Right lobe of liver (tissue), 6 donors: ENCODE results near the gene KMT2E. TPM values are rescaled to one million over a fixed set of nuclear protein-coding genes. Genes with fewer than 3 reads are reported as not detected.

Source experiments
- ATAC-seq, 4 donors: fragments of 200-7000 bp; cut with Tn5 transposase; one replicate each; pipeline ENCODE4 v1.9.1; 2020; ENCODE audit warnings: mild to moderate bottlenecking in 4 of 4, moderate library complexity in 4 of 4
- DNase-seq, 3 donors: peaks; one replicate each; pipeline ENCODE4 v3.0.0-alpha.2; 2020
- H3K27ac ChIP-seq, 3 donors: fragments of 200-600 bp; one replicate each; pipeline ENCODE4 v1.8.0; 2022
- H3K27me3 ChIP-seq, 2 donors: fragments of 200-600 bp; one replicate each; pipeline ENCODE4 v1.8.0; 2022
- H3K36me3 ChIP-seq, 4 donors: fragments of 200-600 bp; sonication (generic) in 1 of 4; one replicate each; pipeline versions ENCODE4 v1.5.1 to v1.8.0; 2017 to 2022; ENCODE audit warnings: control low read depth in 1 of 4
- H3K4me1 ChIP-seq, 4 donors: fragments of 200-600 bp; sonication (generic) in 1 of 4; one replicate each; pipeline versions ENCODE4 v1.5.1 to v1.8.0; 2017 to 2022; ENCODE audit warnings: control low read depth in 1 of 4
- H3K4me3 ChIP-seq, 3 donors: fragments of 200-600 bp; one replicate each; pipeline ENCODE4 v1.8.0; 2022
- H3K9me3 ChIP-seq, 4 donors: fragments of 200-600 bp; sonication (generic) in 1 of 4; one replicate each; pipeline versions ENCODE4 v1.5.1 to v1.8.0; 2017 to 2022; ENCODE audit warnings: control low read depth in 1 of 4
- CTCF ChIP-seq, 4 donors: fragments of 200-600 bp in 3 of 4; fragments of 450-650 bp in 1 of 4; IDR thresholded peaks; one replicate each; pipeline versions ENCODE4 v1.5.1 to v1.8.0; 2016 to 2022; ENCODE audit warnings: antibody characterized with exemption in 4 of 4, mild to moderate bottlenecking in 2 of 4
- POLR2A ChIP-seq: fragments of 450-650 bp; IDR thresholded peaks from one replicate; pipeline ENCODE4 v1.6.1; 2017; ENCODE audit warnings: antibody characterized with exemption, mild to moderate bottlenecking
- WGBS: methylation state at CpG from one replicate; pipeline ENCODE4 v1.1.6; 2018; ENCODE audit warnings: low coverage, low lambda C conversion rate; ENCODE audit not compliant: insufficient coverage; ENCODE audit errors: missing lambda C conversion rate; 5-methylcytosine and 5-hydroxymethylcytosine counted together
- intact Hi-C, 2 donors: fragments of 100-400 bp; cut with DNase I; formaldehyde crosslinking; loops; one replicate each; pipeline versions ENCODE4 v1.11.2 to v1.14.1; 2022
- total RNA-seq, 6 experiments: library from RNA; depleted of rRNA in 2 of 6; stranded (reverse); fragments of >200 nt in 2 of 6; fragmentation: NEBNext Ultra II Directional in 3 of 6; extraction: Animal tissue kit (Norgen Biotek cat#: 25700) in 3 of 6; gene quantifications; one replicate each; pipeline versions ENCODE4 v1.1.0 to v1.2.4, GENCODE V29; 2016 to 2023
- donor health status: DM: no; HTN: yes; CAD: no.
- donor health status: DM: no; HTN: no; CAD: no.
- donor health status: DM: no; HTN: no; CAD: no.
- donor health status: DM: no; HTN: yes; CAD: no.
- donor health status: DM: no; HTN: yes; CAD: no.

KMT2E gene
- total RNA-seq, 6 experiments from 2014 or later = 21.6 to 31.6 (median 25.3) TPM

- no peaks in the 10 kb centered on the region for H3K4me1 ChIP-seq
- H3K9me3 ChIP-seq = no peaks in the 10 kb centered on the region
- DNase-seq (no peak), ATAC-seq (no peak)
- 100% methylated on average over 4 of the region's 5 CpGs for WGBS
- H3K4me3 ChIP-seq = no peak overlapping the region
- TF ChIP-seq POLR2A (no peak), CTCF (IDR thresholded peaks at IDR 0.05) (no peak)
- H3K27ac ChIP-seq = no peak overlapping the region
- H3K36me3 ChIP-seq = peaks cover 0 to 60% (median 5%) of the 10 kb centered on the region in 4 donors
- intact Hi-C loops = no loop called here
- no peaks in the 10 kb centered on the region for H3K27me3 ChIP-seq
These were observed 53.7 kb downstream of the KMT2E start for GRCh38 chr7:105067691-105068090.

DNA sequence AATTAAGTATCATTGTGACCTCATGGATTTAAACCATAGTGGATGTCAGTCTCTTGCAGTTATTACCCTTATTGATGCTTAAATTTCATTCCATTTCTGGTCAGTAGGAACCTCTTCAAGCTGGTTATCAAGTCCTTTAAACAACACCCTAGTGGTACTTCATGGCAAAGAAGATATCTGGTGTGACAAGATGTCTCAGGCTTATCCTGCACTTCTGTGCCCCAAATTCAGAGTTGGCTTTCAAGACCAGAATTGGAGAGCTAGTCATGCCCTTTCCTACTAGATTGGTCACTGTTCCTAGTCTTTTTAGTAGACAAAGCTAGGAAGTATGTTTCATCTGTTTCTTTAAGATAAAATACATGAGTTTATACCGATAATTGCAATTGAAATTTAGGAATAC, 54.9 kb downstream of the KMT2E start:
- Histone ChIP-seq H3K4me1 (no peaks in the 10 kb centered on the region), H3K27me3 (no peaks in the 10 kb centered on the region), H3K4me3 (no peak overlapping the region), H3K36me3 (peaks cover 0 to 65% (median 3%) of the 10 kb centered on the region in 4 donors), H3K9me3 (no peaks in the 10 kb centered on the region), H3K27ac (no peak overlapping the region)
- TF ChIP-seq POLR2A (no peak), CTCF (IDR thresholded peaks at IDR 0.05) (no peak)
- ATAC-seq (no peak), DNase-seq (no peak)
- WGBS = 92% methylated on average over 1 of the region's 1 CpG
- intact Hi-C loops = no loop called here

DNA sequence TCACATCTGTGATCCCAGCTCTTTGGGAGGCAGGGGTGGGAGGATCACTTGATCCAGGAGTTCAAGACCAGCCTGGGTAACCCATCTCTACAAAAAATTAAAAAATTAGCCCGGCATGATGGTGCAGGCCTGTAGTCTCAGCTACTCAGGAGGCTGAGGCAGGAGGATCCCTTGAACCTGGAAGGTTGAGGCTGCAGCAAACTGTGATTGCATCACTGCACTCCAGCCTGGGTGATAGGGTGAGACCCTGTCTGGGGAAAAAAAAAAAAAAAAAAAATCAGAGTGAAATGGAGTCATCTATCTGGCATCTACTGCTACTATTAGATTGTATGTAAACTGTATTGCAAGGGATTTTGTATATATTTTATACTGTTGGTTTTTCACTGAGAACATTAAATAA, 59.1 kb downstream of the KMT2E start:
- no peaks in the 10 kb centered on the region for H3K4me1 ChIP-seq
- no peak for DNase-seq
- intact Hi-C loops = no loop called here
- no peaks in the 10 kb centered on the region for H3K9me3 ChIP-seq
- H3K4me3 ChIP-seq = no peak overlapping the region
- no peaks in the 10 kb centered on the region for H3K27me3 ChIP-seq
- 100% methylated on average over 1 of the region's 1 CpG for WGBS
- no peak overlapping the region for H3K27ac ChIP-seq
- no peak for TF ChIP-seq POLR2A
- TF ChIP-seq CTCF (IDR thresholded peaks at IDR 0.05) = no peak
- no peak for ATAC-seq
- peaks cover 4 to 78% (median 21%) of the 10 kb centered on the region in 4 donors for H3K36me3 ChIP-seq

- H3K36me3 ChIP-seq = peaks cover 3 to 93% (median 35%) of the 10 kb centered on the region in 4 donors
- WGBS = 96% methylated on average over 4 of the region's 6 CpGs
- intact Hi-C loops = no loop called here
These were observed 65.3 kb downstream of the KMT2E start for GRCh38 chr7:105079348-105079747.

More at GRCh38 chr7:105079348-105079747, 65.3 kb downstream of the KMT2E start:
- Histone ChIP-seq H3K27me3 (no peaks in the 10 kb centered on the region), H3K4me1 (no peaks in the 10 kb centered on the region), H3K27ac (no peak overlapping the region), H3K9me3 (no peaks in the 10 kb centered on the region), H3K4me3 (no peak overlapping the region)
- no peak for ATAC-seq
- TF ChIP-seq POLR2A = no peak
- TF ChIP-seq CTCF (IDR thresholded peaks at IDR 0.05) = no peak
- no peak for DNase-seq
